GM18508 (cell line): ENCODE results near the gene YWHAB.
A peak's percentile ranks its signal among the peaks of the same experiment; 100 is the strongest.
"Not testable (repeated sequence)": the region's sequence is repeated elsewhere in the genome, so short reads cannot be mapped to it uniquely, and the experiment has no call there.

Experiments used
- ATAC-seq: cut with Tn5 transposase; IDR thresholded peaks from one replicate; pipeline ENCODE4 v1.9.1; 2021; ENCODE audit warnings: moderate number of reproducible peaks; ENCODE audit not compliant: insufficient read depth, unreplicated experiment

Gene YWHAB

GRCh38 chr20:44864493-44864892, 21.0 kb upstream of the YWHAB start:
- not testable (repeated sequence) for ATAC-seq

DNA sequence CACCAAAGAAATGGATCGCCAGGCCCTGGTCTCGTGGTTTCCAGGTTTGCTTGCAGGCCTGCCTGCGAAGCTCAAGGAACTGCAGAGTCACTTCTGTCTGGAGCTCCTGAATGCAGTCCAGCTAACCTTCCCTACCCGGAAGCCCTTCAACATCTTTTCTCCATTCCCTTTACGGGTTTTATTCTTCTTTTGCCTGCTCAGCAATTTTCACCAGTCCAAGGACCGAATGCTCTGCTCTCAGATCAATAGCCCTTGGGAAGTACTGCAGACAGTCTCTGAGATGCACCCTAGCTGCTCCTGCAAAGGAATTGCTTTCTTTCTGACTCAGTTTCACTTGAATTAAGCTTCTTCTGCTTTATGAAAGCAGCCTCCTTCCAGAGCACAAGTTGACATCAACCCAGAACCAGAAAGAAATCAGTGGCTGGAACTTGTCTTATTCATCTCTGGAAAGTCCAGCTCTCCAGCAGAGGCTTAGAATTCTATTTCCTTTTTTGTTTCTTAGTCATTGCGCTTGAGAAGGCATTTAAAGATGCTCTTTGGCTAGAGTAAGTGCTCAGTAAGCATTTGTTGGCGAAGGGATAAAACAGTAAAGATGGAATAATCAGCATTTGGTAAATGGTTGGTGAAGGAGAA, 18.7 kb upstream of the YWHAB start:
- ATAC-seq, result no peak

DNA sequence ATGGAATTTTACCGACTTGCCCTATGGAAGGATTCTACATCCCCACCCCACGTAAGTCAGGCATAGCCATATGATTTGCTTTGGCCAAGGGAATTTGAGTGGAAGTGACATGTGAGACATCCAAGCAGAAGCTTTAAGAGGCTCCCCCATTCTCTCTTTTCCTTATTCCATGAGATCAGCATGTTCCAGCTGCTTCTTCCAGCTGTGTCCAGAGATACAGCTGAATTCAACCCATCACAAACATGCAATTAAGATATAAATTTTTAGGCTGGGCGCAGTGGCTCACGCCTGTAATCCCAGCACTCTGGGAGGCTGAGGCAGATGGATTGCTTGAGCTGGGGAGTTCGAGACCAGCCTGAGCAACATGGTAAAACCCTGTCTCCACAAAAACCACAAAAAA, 16.0 kb upstream of the YWHAB start:
- ATAC-seq, result no peak

GRCh38 chr20:44882360-44882759, 3.1 kb upstream of the YWHAB start:
- ATAC-seq, result not testable (repeated sequence)

DNA sequence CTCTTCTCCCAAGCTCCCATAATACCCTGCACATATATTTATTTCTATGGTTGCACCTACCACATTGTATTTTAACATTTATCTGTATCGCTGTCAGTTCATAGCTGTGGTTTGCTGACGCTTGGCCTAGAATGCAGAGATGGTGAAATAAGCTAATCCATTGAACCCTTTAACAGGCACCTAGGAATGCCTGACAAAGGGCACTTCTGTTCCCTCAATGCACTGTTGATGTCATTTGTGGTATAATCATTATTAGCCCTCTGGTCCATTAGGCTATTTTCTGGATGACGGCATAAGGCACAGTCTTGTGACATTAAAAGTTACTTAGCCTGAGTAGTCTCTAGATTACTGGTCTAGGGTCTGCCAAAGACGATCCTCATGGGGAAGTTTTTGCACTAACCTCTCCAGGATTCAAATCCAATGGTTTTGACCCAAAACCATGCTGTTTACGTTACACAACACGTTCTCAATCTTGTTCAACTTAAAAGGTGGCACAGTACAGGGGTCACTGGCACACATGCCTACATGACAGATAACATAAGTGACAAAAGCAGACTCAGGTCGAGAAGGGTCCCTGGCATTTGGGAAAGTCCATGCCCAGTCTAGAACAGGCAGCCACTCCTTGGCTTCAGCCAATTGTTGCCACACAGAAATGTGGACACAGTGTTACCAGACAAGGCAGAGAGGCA, 2.1 kb upstream of the YWHAB start:
- ATAC-seq, result no peak

DNA sequence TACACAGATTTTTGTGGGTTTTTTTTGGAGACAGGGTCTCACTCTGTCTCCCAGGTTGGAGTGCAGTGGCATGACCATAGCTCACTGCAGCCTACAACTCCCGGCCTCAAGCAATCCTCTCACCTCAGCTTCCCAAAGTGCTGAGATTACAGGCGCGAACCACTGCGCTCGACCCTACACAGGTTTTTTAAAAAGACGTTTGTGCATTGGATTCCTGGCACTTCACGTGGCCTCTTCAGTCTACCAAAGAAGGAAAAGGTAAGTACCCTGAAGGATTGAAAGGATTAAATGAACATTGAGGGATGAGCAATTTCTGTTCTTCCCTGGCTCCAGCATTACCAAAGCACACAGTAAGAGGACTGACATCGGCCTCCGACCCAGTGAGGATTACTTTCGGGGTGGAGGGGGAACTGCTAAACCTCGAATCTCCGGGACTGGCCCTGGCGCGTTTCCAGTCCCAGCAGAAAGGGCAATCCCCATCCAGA, 556 bp upstream of the YWHAB start:
- peak; percentile 4 for ATAC-seq

DNA sequence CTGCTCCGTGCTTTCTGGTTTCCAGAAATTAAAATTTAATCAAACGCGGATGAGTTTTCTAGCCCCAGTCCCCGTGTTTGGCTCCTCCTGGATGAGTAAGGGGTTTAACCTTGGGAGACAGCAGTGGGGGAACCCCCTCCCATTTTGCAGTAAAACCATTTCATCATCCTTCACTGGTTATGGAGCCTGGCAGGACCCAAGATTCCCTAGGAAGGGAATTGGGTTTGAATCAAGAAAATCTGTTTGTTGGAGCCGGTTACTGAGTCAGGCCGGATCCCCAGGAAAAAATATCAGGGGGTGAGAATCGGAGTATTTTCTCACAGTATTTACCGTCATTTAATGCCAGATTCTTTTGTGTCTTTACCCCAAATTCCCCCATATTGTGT, 754 bp downstream of the YWHAB start:
- no peak for ATAC-seq

GRCh38 chr20:44886828-44887227, 1.3 kb downstream of the YWHAB start:
- no peak for ATAC-seq

- ATAC-seq, result no peak
Observed at GRCh38 chr20:44887466-44887865, 2.0 kb downstream of the YWHAB start.

DNA sequence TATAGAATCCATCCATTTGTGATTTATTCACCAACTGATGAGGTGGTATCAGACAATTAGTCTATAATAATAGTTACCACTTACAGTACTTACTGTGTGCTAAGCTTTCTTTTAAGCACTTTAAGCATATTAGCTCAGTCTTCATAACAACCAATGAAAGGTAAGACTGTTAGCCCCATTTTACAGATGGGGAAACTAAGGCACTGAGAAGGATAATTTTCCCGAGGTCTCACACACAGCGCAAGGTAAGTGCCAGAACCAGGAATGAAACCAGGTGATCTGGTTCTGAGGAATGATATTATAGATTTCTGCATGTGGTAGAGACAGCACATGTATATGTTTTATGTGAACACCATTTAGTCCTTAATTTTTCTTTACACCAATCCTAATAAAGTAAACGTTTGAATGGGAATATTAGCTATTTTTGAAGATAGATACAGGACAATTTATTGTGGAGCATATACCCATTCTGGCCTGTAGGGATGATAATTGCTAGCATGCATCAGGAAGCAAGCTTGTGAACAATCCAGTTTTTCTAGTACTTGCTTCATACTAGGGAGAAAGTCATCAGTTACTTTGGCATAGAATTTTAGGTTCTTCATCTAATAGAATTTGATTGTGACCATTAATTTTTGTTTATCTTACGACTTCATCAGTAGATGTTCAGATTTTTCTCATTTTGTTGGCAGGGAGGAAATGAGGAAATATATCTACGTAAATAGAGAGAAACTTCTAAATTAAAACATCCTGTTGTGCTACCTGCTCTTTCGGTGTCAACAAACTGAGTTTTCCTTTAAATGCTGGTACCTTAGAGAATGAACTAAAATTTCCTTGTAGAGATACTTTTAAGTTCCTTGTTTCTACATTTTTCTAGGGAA, 3.0 kb downstream of the YWHAB start:
- ATAC-seq, result no peak

DNA sequence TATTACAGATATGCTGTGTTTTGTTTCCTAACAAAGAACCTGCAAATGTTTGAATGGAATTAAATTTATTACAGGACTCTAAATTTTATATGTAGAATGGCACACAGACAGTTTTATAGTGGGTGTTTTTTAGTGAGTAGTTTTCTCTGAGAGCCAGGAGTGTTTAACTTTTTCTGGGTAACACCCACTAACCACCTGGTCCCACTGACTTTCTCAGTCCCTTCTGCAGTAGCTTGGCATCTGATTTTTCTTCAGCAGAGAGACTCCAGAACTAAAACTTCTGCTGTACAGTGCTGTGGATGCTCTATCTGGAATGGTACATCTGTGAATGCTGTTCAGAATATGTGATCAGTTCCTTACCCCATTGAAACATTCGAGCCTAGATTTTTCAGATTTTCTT, 6.3 kb downstream of the YWHAB start:
- ATAC-seq, result no peak

GRCh38 chr20:44894959-44895358, 9.5 kb downstream of the YWHAB start:
- ATAC-seq, result no peak

- ATAC-seq, result no peak
Observed at GRCh38 chr20:44896583-44896982, 11.1 kb downstream of the YWHAB start.

- no peak for ATAC-seq
Observed at GRCh38 chr20:44897133-44897532, 11.6 kb downstream of the YWHAB start.

- ATAC-seq, result no peak
Observed at GRCh38 chr20:44900231-44900854, 14.8 kb downstream of the YWHAB start.

DNA sequence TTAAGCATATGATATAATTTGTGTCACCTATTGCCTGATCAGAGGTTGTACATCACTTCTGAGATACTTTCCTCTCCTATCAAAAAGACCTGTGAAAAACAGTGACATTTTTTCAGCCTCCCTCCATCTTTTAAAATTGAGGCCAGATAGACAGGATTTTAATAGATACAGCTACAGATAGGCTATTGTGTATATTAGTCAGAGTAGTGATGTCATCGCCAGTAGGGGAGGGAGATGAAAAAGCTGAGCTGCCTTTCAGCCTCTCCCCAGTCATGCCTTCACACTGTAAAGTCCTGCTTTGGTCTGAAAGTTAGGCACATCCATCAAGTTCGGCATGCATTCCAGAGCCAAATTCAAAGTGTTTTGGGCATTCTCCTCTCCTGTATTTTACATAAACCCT, 16.5 kb downstream of the YWHAB start:
- no peak for ATAC-seq

DNA sequence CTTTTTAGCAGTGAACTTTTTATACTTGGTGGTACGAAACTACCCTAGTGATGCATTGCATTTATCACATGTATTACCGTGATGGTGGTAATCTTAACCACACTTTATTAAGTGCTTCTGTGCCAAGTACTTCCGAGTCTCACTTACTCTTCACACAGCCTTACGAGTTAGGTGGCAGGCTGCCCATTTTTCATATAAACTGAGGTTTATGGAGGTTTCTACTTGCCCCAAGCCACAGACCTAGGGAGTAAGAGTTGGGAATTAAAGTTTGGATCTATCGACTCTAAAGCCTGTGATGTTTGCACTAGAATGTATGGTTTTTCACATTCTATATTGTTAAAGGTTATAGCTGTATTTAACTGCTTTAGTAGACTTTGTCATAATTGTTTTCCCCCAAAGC, 18.9 kb downstream of the YWHAB start:
- ATAC-seq, result no peak

DNA sequence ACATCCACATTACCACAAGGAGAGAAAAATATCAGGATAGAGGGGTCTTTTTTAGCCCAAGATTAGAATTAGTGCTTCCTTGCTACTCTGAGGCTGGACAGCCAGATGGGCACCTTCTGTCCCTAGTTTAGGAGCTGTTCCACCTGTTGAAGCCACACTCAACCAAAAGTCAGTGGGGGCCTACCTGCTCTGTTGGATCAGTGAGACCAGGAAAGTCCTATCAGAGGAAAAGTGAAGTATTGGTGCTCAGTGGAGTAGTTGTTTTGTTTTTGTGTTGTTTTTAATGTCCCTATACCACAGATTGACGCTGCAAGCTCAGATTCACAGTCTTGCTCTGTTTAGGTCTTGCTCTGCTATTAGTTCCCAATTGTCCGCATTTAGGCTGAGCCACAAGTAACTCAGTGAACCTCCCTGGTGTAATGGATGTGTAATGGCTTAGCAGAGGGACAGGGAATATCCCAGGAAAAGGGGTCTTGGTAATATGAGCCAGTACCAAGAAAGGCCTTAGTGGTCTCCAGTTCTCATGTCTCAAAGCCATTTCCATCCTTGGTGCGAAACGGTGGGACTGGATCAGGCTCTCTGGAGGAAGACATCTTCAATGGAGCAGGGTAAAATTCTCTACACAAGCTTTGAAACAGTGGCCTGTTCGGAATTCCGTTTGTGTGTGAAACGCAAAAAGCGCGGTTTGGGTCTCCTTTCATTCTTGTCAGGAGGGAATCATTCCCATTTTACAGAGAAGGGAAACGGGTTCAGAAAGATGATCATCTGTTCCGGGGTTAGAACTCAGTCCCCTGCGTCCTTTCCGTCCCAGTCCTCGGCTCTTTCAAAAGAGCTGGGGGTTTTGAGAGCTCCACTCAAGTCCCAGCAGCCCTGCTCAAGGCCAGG, 23.7 kb downstream of the YWHAB start:
- ATAC-seq, result no peak

- ATAC-seq, result no peak
Observed at GRCh38 chr20:44909872-44910689, 24.6 kb downstream of the YWHAB start, which contains the start of gene PABPC1L. TSS of gene PABPC1L (plus strand) at chr20:44910060. CDS start at chr20:44910144, 84 bp downstream.
